ENCODE results near the gene RPL10A.
A peak's percentile ranks its signal among the peaks of the same experiment; 100 is the strongest.

Gene RPL10A

GRCh38 chr6:35492258-35492973, 24.2 kb downstream of the RPL10A start:
- no peak for DNase-seq (ENCODE audit: low read depth in 2 of 2)

DNA sequence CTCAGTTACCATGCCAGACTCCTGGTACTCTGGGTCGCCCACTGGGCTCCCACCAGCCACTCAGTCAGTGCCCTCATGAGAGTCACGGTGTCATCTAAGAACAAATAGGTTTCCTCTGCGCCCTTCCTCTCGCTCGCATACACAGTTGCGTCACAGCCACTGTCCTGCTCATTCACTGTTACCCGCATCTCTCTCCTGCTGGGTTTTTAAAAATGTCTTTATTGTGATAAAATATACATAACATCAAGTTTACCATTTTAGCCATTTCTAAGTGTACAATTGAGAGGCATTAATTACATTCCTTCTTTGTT, 24.7 kb downstream of the RPL10A start:
- no peak for DNase-seq (ENCODE audit: low read depth in 2 of 2)

DNA sequence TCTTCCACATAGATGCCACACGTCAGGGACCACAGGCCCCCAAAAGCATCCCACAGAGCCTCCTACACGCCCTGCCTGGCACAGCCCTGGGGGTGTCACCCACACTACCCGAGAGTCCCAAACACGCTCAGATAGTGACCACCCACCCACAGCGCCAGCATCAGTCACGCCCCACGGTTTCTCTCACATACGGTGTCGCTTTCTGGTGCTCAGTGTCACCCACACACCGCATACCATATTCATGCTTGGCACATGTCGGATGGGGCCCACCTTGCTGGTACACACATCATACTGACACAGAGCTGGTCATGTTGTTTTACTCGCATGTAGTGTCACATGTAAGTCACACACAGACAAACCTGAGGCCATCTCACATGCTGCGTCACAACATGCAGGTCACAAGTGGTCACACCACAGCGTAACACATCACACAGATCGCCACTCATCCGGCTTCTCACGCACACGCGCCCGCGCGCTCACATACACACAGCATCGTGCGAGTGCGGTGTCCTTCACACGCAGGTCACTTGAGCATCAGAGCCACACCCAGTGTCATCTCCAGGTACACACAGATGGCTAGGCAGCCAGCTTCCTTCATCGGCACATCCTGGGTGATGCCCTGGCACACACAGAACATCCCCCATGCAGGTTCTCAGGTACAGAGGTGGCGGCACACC, 25.2 kb downstream of the RPL10A start:
- DNase-seq (ENCODE audit: low read depth in 2 of 2): no peak

- DNase-seq (ENCODE audit: low read depth in 2 of 2): no peak
Observed at GRCh38 chr6:35494161-35494563, 26.0 kb downstream of the RPL10A start.

- no peak for DNase-seq (ENCODE audit: low read depth in 2 of 2)
Observed at GRCh38 chr6:35495258-35496035, 27.2 kb downstream of the RPL10A start.

- DNase-seq (ENCODE audit: low read depth in 2 of 2): no peak
Observed at GRCh38 chr6:35496036-35496840, 28.0 kb downstream of the RPL10A start.

GRCh38 chr6:35496841-35497570, 28.8 kb downstream of the RPL10A start, which contains the start of gene TEAD3:
Gene TEAD3, minus strand, starts transcription at chr6:35497079.
- DNase-seq (ENCODE audit: low read depth in 2 of 2): peak in 1 of 2 donors; percentile 52

DNA sequence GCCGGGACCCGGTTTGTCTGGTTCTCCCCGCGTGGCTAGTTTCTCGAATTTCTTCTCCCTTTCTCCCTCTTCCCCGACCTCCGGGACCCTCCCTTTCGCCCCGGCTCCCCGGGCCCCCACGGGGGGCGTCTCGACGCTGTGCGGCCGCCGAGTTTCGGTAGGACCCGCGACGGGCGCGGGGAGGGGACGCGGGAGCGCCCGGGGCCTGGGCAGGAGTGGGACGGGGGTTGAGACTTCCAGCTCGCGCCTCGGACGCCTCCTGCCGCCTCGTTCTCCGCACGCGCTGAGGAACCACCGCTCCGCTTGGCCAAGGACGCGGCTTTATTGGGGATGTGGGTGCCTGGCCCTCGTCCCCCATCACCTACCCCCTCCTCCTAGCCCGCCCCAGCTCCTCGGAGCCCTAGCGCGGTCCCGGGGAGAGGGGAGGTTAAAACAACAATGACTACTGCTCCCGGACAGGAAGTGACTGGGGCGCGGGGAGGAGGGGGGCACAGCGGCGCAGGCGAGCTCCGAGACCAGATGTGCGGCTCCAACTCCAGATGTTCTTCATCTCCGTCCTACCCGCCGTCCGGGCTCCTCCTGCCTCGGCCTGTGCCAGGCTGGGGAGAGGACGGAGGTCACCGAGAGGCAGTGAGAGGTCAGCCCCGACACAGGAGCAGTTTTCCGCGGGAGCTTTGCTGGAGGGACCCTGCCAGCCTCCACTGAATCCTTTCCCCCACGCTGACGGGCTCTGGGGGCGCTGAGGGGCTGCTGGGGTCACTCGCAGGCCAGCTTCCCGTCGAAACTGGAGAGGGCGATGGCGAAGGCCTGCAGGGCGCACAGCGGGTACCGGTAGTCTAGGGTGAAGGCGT, 29.6 kb downstream of the RPL10A start:
- DNase-seq (ENCODE audit: low read depth in 2 of 2): peak in 1 of 2 donors; percentile 26

GRCh38 chr6:35498422-35499067, 30.3 kb downstream of the RPL10A start:
- no peak for DNase-seq (ENCODE audit: low read depth in 2 of 2)

- DNase-seq (ENCODE audit: low read depth in 2 of 2): no peak
Observed at GRCh38 chr6:35499372-35499771, 31.2 kb downstream of the RPL10A start.

DNA sequence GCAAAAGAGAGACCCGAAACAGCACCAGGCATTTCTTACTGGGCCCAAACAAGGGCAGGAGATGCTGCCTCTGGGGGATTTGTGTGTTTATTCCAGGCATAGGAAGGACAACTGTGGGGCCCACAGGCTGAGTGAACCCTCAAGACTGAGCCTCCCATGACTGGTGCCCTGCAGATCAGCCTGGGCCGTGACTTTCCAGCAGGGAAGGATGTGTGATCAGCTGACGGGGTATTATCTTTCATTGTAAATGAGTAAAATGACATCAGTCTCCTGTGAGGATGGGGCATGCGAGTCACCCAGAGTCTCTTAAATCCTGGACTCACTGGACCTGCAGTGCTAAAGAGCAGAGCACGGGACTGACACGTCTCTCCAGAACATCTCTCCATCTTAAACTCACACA, 32.6 kb downstream of the RPL10A start:
- no peak for DNase-seq (ENCODE audit: low read depth in 2 of 2)

DNA sequence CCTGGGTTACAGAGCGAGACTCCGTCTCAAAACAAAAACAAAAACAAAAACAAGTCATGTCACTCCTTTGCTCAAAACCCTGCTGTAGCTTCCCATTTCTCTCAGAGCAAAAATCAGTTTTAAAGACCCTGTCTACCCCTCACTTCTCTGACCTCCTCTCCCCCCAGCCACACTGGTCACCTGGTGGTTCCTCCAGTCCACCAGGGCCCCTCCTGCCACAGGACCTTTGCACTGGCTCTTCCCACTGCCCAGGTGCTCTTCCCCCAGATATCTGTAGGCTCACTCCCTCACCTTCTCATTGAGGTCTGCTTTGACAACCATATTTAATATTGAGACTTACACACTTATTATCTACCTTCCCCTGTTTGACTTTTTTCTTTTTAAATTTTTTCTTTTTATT, 33.6 kb downstream of the RPL10A start:
- DNase-seq (ENCODE audit: low read depth in 2 of 2): no peak

DNA sequence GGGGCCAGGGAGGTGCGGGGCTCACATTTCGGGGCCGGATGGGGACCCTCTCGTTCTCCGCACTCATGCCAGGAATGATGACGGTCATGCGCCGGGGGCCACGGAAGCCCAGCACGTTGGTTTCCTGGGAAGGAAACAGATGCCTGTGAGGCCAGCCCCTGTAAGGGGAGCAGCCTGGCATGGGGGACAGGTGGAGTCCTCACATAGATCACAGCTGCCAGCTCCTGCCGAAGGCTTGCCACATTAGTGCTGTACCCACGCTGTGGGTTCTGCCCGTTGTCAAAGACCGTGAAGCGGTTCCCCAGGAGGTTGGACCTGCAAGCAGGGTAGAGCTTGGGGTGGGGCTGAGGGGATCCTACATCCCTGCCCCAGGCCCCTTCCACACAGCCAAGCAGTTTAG, 35.3 kb downstream of the RPL10A start:
- DNase-seq (ENCODE audit: low read depth in 2 of 2): no peak

DNA sequence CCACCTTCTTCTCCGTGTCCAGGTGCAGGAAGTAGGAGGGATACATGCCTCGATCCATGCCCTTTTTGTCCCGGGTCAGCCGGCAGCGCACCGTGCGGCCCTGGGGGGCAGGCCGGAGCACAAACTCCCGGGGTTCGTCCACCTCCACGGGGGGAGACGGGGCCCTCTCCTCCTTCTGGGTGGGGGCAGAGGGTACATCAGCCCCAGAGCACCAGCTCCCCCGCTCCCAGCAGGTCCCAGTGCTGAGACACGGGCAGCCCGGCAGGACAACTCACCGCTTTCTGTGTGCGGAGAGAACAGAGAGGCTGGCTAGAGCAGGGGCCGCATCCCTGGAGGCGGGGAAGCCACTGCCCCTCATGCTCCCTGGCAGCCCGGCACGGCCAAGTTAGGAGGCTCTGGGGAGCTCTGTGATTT, 37.8 kb downstream of the RPL10A start:
- DNase-seq (ENCODE audit: low read depth in 2 of 2): no peak

GRCh38 chr6:35506536-35506935, 38.3 kb downstream of the RPL10A start:
- no peak for DNase-seq (ENCODE audit: low read depth in 2 of 2)

GRCh38 chr6:35507221-35507620, 39.0 kb downstream of the RPL10A start:
- DNase-seq (ENCODE audit: low read depth in 2 of 2): no peak

DNA sequence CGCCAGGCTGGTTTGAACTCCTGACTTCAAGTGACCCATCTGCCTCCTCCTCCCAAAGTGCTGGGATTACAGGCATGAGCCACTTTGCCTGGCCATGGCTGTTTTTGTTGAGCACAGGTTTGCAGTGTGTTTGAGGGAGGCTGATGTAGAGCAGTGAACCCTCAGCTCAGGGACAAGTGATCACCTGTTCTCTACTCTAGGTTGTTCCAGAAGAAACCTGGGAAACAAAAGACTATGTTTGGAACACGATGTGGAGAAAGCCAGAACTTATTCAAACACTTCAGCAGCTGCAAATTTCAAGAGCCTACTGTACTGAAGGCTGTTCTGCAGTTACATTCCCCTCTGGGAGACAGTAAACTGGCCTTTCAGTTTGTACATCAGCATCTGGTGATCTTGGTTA, 39.8 kb downstream of the RPL10A start:
- no peak for DNase-seq (ENCODE audit: low read depth in 2 of 2)

GRCh38 chr6:35508542-35508941, 40.3 kb downstream of the RPL10A start:
- no peak for DNase-seq (ENCODE audit: low read depth in 2 of 2)

DNA sequence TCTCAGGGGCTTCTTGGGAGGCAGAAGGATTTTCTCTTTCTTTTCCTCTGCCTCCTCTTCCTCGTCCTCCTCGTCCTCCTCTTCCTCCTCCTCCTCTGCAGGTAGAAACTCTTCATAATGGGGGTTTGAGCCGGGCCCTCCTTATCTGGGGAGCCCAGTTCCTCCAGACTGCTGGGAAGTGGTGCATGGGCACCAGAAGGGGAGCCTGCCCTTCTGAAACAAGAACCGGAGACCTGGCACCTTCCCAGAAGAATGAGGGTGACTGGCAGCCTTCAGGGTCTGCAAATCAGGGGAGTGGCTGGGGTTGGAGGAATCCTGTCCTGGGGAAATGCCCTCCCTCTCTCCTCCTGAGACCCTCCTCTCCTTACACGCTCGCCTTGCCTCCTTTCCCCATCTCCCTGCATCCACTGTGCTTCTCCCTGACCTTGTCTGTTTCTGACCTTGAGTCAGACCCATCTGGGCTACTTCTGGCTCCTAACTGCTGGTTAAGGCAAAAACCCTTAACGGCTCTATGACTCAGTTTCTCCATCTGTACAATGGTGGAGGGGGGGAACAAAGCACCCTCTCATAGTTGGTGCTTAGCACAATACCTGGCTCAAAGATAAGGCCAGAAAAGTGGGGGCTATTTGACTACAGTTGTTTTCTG, 42.8 kb downstream of the RPL10A start:
- DNase-seq (ENCODE audit: low read depth in 2 of 2): no peak

Data from stimulated activated CD8-positive, alpha-beta memory T cell treated with anti-CD3 and anti-CD28 coated beads, Interleukin-7, amount 100 ng/mL, for 4 hours (primary cell).